Aorta (tissue), 5 donors: Measurements from ENCODE around the gene ASPRV1. TPM values are rescaled to one million over a fixed set of nuclear protein-coding genes. Genes with fewer than 3 reads are reported as not detected.
A peak's percentile ranks its signal among the peaks of the same experiment; 100 is the strongest.

ENCODE experiments used
- ATAC-seq: fragments of 200-7000 bp; cut with Tn5 transposase; one replicate; pipeline ENCODE4 v1.9.1; 2022; ENCODE audit warnings: moderate library complexity; ENCODE audit not compliant: low FRiP score
- DNase-seq, 2 donors: peaks; one replicate each; pipeline ENCODE4 v3.0.0-alpha.2; 2020
- H3K27ac ChIP-seq, 2 donors: one replicate each; pipeline ENCODE4 v1.5.1; 2013; ENCODE audit warnings: low read length in 2 of 2, mild to moderate bottlenecking in 2 of 2, moderate library complexity in 2 of 2, control low read depth in 1 of 2, inconsistent platforms in 1 of 2, low read depth in 1 of 2
- H3K27me3 ChIP-seq, 2 donors: one replicate each; pipeline ENCODE4 v1.6.1; 2013; ENCODE audit warnings: control low read depth in 1 of 2, low read length in 1 of 2, mild to moderate bottlenecking in 1 of 2, moderate library complexity in 1 of 2; ENCODE audit not compliant: insufficient read depth in 2 of 2, control insufficient read depth in 1 of 2
- H3K36me3 ChIP-seq, 2 donors: one replicate each; pipeline ENCODE4 v1.6.1; 2013; ENCODE audit warnings: control low read depth in 1 of 2, low read length in 1 of 2, mild to moderate bottlenecking in 1 of 2; ENCODE audit not compliant: insufficient read depth in 2 of 2, control insufficient read depth in 1 of 2
- H3K4me1 ChIP-seq, 2 donors: one replicate each; pipeline ENCODE4 v1.6.1; 2013; ENCODE audit warnings: low read length in 2 of 2, control low read depth in 1 of 2, mild to moderate bottlenecking in 1 of 2, moderate library complexity in 1 of 2; ENCODE audit not compliant: insufficient read depth in 2 of 2, control insufficient read depth in 1 of 2
- H3K4me3 ChIP-seq, 2 donors: one replicate each; pipeline ENCODE4 v1.5.1; 2013; ENCODE audit warnings: low read length in 2 of 2, control low read depth in 1 of 2, mild to moderate bottlenecking in 1 of 2
- H3K9me3 ChIP-seq: one replicate; pipeline ENCODE4 v1.6.1; 2013; ENCODE audit warnings: mild to moderate bottlenecking, low read length; ENCODE audit not compliant: control insufficient read depth
- WGBS, 2 donors: extraction: QIAGEN DNeasy Blood & Tissue Kit; methylation state at CpG; one replicate each; pipeline ENCODE4 v1.1.7; 2013; 5-methylcytosine and 5-hydroxymethylcytosine counted together
- intact Hi-C, 2 donors: fragments of 100-400 bp; cut with DNase I; formaldehyde crosslinking; loops; one replicate each; pipeline versions ENCODE4 v1.14.2 to v1.15.0; 2022
- polyA plus RNA-seq, 2 donors: library from polyadenylated mRNA; stranded (reverse); fragments of 200-250 nt; gene quantifications; one replicate each; pipeline ENCODE4 v1.2.3, GENCODE V29; 2013
- total RNA-seq, 2 donors: library from RNA; stranded (reverse); fragmentation: NEBNext Ultra II Directional; extraction: Animal tissue kit (Norgen Biotek cat#: 25700); gene quantifications; one replicate each; pipeline ENCODE4 v1.2.1, GENCODE V29; 2021
- donor health status: healthy with polysubstance abuse.
- donor health status: Bipolar disorder and iron deficiency.
- donor health status: DM: no; HTN: no; CAD: no.
- donor health status: DM: no; HTN: no; CAD: no.
- donor health status: DM: yes; HTN: yes; CAD: no.

The ASPRV1 gene
- total and polyA plus RNA-seq, 4 donors, result 1.1 to 3.4 (median 2.0) TPM

- intact Hi-C loops, result loop anchor here (5.0 to 10.0 kb wide), 3 partner anchors 169 to 379 kb away; partner anchors contain the start of genes PCBP1 (in 2 of the 2) and SNRPG (in 1 of the 2)
- H3K36me3 ChIP-seq, result no peaks in the 10 kb centered on the region
- H3K4me3 ChIP-seq, result peak overlapping the region; percentile 13 to 87
- no peak for DNase-seq
- H3K27ac ChIP-seq, result no peak overlapping the region
- 33 to 37% methylated on average over 2 of the region's 2 CpGs for WGBS, 2 donors
- H3K4me1 ChIP-seq, result peaks cover 0 to 4% of the 10 kb centered on the region in 2 donors
- no peak for ATAC-seq
- H3K9me3 ChIP-seq, result no peaks in the 10 kb centered on the region
- H3K27me3 ChIP-seq, result no peaks in the 10 kb centered on the region
Observed at GRCh38 chr2:69916106-69916505, 45.3 kb downstream of the ASPRV1 start.

GRCh38 chr2:69914950-69915945 is 46.2 kb downstream of the ASPRV1 start, which contains the start of gene MXD1:
TSS of gene MXD1 (plus strand) at chr2:69915109. CDS start at chr2:69915331, 222 bp downstream.
- peak; percentile 66 to 100 for DNase-seq
- peak; percentile 97 for ATAC-seq
- peak within 1 kb of the TSS; percentile 46 to 73 for H3K27ac ChIP-seq
- H3K27me3 ChIP-seq, result no peaks in the 10 kb centered on the region
- no peaks in the 10 kb centered on the region for H3K36me3 ChIP-seq
- peak within 1 kb of the TSS; percentile 52 to 87 for H3K4me3 ChIP-seq
- H3K9me3 ChIP-seq, result no peaks in the 10 kb centered on the region
- H3K4me1 ChIP-seq, result peaks cover 0 to 4% of the 10 kb centered on the region in 2 donors
- intact Hi-C loops, result loop anchor here (1.0 to 10.0 kb wide), 6 partner anchors 170 to 380 kb away; partner anchors contain the start of genes PCBP1 (in 2 of the 2) and SNRPG (in 2 of the 2)
- 1% methylated on average over 67 to 81 of the region's 81 CpGs for WGBS, 2 donors

GRCh38 chr2:69914164-69914949 is 47.1 kb downstream of the ASPRV1 start:
- H3K4me3 ChIP-seq, result peak overlapping the region; percentile 1 to 34
- no peaks in the 10 kb centered on the region for H3K27me3 ChIP-seq
- H3K9me3 ChIP-seq, result no peaks in the 10 kb centered on the region
- intact Hi-C loops, result loop anchor here (1.0 to 10.0 kb wide), 5 partner anchors 170 to 380 kb away; partner anchors contain the start of genes SNRPG (in 2 of the 2) and PCBP1 (in 1 of the 2)
- DNase-seq (peak; percentile 99 to 100), ATAC-seq (peak; percentile 97)
- H3K4me1 ChIP-seq, result peaks cover 0 to 4% of the 10 kb centered on the region in 2 donors
- no peaks in the 10 kb centered on the region for H3K36me3 ChIP-seq
- H3K27ac ChIP-seq, result peak overlapping the region in 1 of 2 donors; percentile 73
- 0% methylated on average over 53 to 56 of the region's 56 CpGs for WGBS, 2 donors

- H3K4me1 ChIP-seq, result peaks cover 0 to 2% of the 10 kb centered on the region in 2 donors
- H3K36me3 ChIP-seq, result peaks cover 0 to 1% of the 10 kb centered on the region in 2 donors
- H3K27me3 ChIP-seq, result no peaks in the 10 kb centered on the region
- H3K9me3 ChIP-seq, result no peaks in the 10 kb centered on the region
- intact Hi-C loops, result loop anchor here (2.0 to 10.0 kb wide), 4 partner anchors 159 to 383 kb away; partner anchors contain the start of genes SNRPG (in 2 of the 2) and PCBP1 (in 1 of the 2)
- DNase-seq (no peak), ATAC-seq (no peak)
- WGBS, 2 donors, result 0 to 1% methylated on average over 2 of the region's 2 CpGs
- no peak overlapping the region for H3K27ac ChIP-seq
- no peak overlapping the region for H3K4me3 ChIP-seq
Observed at GRCh38 chr2:69911985-69912563, 49.4 kb downstream of the ASPRV1 start.

Other genes with a start within 250 kb of the ASPRV1 start
- gene ANXA4, start 219.5 kb downstream of the ASPRV1 start, total RNA-seq, result 100 to 1,000 TPM in 1 of 2 donors, 10 to 100 TPM in 1; 94.6 to 120 TPM
- 10 to 100 TPM; 73.0 to 89.8 TPM for gene ANXA4, start 219.5 kb downstream of the ASPRV1 start, polyA plus RNA-seq
- 10 to 100 TPM; 16.1 to 16.9 TPM for gene GMCL1, start 132.0 kb downstream of the ASPRV1 start, total RNA-seq
- 10 to 100 TPM; 10.8 to 13.3 TPM for gene GMCL1, start 132.0 kb downstream of the ASPRV1 start, polyA plus RNA-seq
- gene SNRNP27, start 67.7 kb downstream of the ASPRV1 start, total RNA-seq, result 10 to 100 TPM; 45.1 to 58.3 TPM
- 10 to 100 TPM; 42.1 to 61.1 TPM for gene SNRNP27, start 67.7 kb downstream of the ASPRV1 start, polyA plus RNA-seq
- 10 to 100 TPM; 21.1 to 33.4 TPM for gene MXD1, start 46.5 kb downstream of the ASPRV1 start, total RNA-seq
- 10 to 100 TPM in 1 of 2 donors, 1 to 10 TPM in 1; 5.3 to 11.3 TPM for gene MXD1, start 46.5 kb downstream of the ASPRV1 start, polyA plus RNA-seq
- 100 to 1,000 TPM; 263 to 288 TPM for gene PCBP1, start 125.8 kb upstream of the ASPRV1 start, total RNA-seq
- 100 to 1,000 TPM; 249 to 259 TPM for gene PCBP1, start 125.8 kb upstream of the ASPRV1 start, polyA plus RNA-seq
- 10 to 100 TPM; 12.4 to 17.9 TPM for gene C2orf42, start 229.4 kb upstream of the ASPRV1 start, total RNA-seq
- gene C2orf42, start 229.4 kb upstream of the ASPRV1 start, polyA plus RNA-seq, result 1 to 10 TPM; 8.0 to 8.1 TPM